8988T (cell line): ENCODE data around the gene ITPKB.
"Not testable (repeated sequence)": the region's sequence is repeated elsewhere in the genome, so short reads cannot be mapped to it uniquely, and the experiment has no call there.

ENCODE experiments used
- DNase-seq: peaks from one replicate; pipeline ENCODE4 v3.0.0; 2011

ITPKB gene

DNA sequence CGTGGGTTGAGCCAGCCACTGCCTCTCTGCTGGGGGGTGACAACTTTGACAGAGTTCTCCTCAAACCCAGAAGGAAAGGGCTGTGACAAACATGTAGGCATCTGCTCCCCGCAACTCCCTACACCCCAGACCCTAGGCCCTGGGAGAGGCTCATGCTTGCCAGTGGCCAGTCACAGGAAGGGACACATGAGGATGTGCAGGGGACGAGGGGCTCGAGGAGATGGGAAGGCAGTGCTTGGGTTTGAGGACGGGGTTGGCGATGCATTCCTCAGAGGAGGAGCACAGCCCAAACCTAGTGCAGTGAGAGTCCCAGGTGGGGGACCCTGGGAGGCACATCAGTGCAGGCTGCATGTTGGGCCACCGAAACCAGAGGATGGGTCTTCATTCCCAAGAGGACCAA, 128.4 kb downstream of the ITPKB start:
- DNase-seq: no peak

DNA sequence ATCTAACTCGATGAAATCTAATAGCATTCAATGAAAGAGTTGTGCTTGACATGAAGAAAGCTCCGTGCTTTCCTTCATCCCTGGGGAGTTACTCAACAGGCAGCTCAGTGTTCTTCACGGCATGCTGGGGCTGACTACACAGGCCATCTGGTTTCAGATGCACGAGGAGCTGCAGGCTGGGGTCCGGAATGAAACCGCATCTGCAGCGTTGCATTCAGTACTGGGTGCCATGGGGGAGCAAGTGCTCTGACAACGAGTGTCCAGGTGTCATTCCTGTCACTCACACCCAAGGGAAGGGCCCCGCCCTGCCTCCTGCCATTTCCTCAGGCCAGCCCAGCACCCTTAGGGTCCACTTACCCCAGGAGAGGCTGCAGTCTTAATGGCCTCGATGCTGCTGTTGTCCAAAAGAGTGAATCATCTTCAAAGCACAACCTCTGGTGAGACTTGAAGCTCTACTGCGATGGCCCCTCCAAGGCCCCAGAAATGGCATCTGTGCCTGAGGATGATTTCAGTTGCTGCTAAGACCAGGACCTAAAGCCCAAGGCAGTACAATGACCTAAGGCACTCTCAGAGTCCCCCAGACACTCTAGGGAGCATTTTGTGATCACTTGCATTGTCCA, 129.1 kb downstream of the ITPKB start:
- DNase-seq: no peak

DNA sequence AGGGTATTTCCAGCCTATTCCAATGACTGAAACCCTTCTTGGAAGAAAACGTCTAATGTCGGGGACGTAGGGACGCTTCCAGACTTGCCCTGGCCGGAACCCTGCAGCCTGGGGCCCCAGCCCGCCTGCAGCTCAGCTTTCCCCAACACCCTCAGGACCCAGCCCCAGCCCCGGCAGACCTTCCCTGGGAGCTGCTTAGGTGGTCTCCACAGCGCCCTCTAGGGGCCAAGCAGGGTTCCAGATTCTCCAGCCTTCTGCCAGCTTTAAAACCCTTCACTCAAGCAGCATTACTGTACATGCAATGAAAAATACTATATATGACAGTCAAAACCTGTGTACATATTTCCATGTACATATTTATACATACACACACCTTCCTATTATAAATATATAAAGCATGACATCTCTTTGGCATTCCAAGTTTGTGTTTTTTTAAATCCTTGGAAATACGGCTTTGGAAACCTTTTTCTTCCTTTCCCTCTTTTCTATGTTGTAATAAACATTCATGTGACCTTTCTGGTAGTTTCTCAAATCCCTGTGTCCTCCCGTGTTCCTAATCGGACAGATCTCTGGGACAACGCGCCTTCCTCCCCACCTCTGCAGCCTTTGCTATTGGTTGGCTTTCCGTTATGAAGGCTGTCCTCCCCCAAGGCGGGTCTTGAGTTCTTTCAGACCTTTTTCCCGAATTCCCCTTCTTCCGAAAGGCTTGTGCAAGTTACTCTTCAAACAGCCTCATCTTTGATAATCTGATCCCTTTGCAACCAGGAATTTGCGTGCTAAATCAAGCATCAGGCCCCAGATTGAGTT, 130.2 kb downstream of the ITPKB start:
- peak; percentile 87 for DNase-seq

DNA sequence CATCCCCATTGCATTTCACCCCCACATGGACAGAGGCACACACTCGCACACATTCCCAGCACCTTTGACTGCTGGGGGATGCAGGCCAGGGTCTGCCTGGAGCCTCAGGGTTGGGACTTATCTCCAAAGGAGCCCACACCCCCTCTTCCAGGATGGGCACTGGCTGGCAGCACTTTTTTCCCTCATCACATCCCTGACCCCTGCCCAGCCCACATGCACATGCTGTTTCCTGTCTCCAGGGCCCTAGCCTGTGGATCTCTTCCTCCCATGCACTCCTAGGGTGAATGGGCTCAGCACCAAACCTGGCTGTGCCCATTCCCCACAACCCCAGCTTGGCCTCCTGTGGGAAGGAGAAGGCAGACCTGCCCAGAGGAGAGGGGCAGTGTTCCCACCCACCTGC, 131.3 kb downstream of the ITPKB start:
- no peak for DNase-seq

DNA sequence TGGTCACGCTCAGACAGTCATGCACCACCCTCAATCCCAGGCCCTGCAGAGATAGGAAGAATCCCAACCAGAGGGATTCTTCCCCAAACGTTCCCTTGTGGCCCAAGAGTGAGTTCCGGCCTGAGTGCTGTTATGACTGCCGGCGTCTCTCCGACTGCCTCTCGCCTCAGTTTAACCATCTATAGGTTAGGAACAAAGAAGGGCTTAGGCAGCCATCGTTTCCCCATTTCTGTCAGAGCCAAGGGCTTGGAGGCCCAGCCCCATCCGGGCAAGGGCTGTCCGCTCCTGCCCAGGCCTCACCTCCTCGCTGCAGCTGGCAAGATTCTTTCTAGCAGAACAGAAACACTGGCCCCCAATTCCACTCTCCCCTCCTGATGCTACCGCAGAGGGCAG, 131.8 kb downstream of the ITPKB start:
- no peak for DNase-seq

DNA sequence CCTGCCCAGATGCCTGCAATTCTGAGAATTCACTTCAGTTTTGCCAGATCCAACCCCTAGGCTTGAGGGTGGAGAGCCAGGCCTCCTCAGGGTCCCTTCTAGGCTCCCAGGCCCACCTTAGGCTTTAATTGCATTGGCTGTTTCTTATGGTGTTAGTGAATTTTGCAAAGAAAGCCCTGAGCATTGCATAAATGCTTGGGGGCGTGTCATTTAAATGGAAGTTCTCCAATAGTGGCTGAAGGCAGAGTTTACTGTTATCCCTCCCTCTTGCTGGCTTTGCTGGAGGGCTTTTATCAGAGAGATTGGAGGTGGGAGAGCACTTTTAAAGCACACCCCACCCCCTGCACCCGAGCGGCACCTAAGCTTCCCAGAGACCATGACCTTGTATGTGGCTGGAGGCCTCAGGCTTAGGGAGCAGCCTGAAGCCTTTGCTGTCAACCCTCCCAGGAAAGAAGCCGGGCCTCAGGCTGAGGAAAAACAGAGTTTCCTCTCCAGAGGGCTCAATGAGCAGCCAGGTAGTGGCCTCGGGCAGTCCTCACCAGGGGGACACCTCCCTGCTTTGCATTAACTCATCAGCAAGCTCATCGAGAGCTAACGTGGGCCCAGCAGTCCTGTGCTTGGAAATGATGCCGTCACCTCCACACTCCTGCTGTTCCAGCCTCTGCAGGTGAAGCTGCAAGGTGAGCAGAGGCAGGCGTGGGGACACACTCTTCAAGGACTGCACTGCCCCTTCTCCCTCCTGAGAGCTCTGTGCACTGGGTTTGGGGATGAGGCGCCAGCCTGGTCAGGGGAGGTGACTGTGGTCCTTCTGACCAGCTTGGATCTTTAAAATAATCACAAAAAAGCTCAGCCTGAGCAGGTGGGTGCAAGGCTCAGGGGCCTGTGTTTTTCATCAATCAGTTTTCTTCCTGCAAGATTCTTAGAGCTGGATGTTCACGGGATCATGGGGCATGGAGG, 132.5 kb downstream of the ITPKB start:
- DNase-seq: no peak

DNA sequence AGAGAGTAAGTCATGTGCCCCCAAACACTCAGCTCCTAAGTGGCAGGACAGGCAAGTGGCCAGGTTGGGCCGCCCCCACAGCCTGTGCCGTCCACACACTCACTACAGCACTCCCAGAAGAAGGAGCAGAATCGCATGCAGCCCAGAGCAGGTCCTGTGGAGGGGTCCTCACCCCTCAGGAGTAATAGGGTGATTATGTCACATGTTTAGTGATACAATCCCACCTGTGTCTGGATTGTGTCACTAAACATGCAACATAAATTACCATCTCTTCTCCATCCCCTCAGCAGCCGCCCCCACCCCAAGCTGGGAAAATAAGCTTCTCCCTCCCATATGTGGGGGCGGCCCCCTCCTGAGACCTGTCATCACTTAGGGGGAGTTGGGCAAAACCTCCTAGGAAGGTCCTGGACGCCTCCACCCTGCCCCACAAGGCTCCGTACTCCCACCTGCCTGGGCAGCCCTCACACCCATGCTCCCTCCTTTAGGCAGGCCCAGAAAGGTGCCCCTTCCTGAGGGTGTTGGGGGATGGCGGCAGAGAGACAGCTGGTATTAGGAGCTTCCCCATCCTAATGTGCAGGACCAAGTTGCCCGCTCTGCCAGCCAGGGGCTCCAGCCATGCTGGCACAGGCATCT, 133.6 kb downstream of the ITPKB start:
- DNase-seq: no peak

DNA sequence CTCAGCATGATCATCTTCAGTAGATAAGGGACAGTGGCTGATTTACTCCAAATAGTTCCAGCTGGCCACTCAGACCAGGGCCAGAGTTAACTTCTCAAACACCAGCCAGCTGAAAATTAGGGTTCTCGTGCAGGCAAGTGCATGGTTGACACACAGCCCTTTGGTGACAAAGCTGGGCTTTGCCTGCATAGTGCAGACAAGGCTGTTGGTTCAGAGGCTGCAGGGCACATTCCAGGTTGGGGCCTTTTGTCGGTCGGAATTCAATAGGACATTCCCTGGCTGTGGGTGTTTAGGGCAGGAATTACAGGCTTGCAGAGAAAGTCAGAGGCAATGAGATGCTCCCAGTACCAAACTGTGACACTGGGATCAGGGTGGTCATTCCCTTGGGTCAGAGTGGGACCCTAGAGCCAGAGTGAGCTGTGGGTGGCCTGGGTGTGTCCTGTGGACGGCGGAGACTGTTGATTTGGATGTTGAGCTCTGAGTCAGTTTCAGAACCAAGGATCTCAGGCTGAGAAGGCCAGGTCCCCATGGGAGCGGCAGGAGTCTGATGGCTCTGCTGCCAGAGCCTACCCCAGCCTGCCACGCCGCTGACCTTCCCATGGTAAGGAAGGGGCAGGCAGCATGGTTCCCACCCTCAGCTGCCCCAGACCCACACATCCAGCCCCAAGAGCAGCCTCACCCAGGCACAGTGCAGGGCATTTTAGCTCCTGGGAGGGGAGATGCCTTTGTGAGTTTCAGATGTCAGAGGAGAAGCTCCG, 134.3 kb downstream of the ITPKB start:
- no peak for DNase-seq

DNA sequence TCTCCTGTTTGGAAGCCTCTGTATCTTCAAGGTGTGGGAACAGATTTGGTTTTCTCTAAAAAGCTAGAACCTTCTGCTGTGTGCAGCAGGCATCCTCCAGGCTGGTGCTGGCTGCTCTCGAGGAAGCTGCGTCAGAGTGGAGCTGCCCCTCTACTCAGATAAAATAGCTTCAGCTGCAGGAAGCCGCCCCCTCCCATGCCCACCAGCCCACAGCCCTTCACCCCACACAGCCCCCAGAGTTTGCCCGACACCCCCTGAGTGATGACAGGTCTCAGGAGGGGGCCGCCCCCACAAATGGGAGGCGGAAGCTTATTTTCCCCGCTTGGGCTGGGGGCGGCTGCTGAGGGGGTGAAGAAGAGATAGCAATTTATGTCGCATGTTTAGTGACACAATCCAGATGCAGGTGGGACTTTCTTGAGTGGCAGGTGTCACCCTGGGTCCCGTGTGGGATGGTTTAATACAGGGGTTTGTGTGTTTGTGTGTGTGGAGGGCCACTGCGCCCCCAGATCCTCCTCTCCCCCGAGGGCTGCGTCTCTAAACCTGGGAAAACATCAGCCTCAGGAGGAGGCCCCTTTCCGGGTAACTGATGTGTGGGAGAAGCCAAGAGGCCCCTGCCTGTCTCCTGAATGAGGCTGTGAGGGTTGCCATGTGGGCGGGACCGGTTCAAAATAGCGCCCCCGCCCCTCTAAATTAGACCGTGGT, 135.1 kb downstream of the ITPKB start:
- no peak for DNase-seq

DNA sequence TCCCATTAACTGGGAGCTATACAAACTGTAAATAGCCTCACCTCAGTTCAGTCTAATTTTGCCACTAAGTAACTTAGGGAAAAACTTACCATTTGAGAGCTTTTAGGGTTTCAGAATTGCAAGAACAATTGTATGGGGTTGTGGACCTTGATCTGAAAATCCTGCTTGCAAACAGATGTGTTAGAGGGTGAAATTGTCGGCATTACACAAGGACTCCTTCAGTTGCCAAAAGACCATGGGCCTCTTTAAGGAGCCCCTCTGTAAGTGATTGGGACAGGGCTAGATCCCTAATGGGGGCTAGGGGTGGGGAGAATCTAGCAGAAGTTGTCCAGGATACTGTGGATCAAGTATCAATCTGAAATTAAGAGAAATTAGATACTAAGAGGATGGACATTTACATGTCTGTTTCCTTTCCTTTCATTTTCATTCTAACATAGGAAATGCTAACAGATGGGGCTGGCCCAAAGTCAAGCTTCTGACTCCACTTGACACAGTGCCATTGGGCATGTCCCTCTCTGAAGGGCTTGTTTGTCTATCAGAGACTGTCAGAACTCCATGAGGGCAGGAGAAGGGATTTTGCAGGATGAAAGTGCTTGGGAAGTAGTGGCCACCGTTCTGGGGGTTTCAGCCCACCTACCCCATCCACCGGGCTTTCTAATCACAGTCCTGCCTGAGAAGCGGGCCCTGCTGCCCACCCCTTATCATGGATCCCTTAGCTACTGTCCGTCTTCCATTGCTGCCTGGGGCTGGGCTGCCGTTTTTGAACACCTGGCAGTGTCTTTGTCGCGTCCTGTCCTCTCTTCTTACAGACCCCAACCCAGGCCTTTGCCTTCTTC, 135.8 kb downstream of the ITPKB start:
- no peak for DNase-seq

DNA sequence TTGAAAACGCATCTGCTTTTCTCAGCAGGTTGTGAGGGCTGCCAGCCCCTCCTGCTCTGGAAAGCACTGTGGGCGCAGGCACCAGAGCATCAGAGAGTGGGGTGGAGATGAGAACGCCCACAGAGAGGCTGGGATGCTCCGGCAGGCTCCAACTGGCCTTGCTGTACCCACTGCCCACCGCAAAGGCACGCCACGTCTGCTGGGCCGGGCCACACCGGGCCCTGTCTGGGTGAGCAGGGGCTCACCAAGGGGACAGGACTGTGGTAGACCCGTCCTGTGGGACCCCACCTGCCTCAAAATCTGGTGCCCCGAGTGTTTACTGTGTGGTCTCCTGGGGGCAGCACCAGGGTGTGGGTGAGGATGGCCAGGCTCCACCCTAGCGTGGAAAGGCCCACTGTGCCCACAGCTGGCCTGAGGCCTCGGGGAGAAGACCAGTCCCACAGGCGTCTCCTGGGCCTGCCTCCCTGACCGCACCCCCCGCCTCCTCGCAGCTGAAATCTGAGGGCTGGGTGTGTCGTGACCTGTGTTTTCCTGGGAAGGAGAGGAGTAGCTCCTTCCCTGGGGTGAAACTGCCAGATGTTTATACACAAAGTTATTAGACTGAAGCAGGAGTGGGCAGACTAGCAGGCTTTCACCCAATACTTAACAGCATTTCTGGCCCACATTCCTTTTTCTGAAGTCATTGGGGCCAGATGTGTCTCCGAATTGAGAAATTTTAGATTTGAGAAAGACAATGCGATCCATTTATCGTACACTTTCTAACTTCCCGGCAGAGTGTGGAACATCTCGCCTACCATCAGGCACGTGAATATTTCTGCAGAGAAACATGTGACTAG, 136.7 kb downstream of the ITPKB start:
- no peak for DNase-seq

DNA sequence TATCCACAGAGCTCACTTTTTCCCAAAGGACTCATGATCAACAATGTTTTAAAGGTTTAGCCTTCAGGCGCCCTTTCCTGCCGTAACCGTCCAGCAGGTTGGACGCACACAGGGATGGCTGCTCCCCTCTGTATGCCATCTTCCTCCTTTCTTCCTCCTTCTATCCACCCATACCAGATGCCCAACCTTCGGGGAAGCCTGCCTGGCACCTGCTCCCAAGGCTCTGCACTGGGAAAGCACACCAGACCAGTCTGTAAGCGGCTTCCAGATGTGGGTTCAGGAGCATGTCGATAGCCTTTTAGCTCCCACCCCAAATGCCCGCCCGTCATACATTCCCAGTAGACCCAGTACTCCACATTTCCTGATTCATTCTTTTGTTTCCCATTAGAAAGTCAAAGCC, 137.6 kb downstream of the ITPKB start:
- no peak for DNase-seq

DNA sequence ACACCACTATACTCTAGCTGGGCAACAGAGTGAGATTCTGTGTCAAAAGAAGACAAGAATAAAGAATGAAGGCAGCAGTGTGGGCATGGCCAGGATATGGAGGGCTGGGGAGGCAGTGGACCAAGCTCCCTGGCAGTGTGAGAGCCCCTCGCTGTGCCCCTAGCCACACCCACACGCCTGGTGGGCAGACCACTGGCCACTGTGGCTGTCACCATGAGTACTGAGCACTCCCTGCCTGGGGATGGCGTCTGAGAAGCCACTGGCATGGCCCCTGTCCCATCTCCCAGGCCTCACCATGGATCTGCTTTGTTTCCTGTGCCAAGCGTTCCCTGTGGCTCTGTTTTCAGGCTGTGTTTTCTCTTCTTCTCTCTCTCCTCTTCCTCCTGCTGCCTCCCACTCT, 138.8 kb downstream of the ITPKB start:
- DNase-seq: no peak

DNA sequence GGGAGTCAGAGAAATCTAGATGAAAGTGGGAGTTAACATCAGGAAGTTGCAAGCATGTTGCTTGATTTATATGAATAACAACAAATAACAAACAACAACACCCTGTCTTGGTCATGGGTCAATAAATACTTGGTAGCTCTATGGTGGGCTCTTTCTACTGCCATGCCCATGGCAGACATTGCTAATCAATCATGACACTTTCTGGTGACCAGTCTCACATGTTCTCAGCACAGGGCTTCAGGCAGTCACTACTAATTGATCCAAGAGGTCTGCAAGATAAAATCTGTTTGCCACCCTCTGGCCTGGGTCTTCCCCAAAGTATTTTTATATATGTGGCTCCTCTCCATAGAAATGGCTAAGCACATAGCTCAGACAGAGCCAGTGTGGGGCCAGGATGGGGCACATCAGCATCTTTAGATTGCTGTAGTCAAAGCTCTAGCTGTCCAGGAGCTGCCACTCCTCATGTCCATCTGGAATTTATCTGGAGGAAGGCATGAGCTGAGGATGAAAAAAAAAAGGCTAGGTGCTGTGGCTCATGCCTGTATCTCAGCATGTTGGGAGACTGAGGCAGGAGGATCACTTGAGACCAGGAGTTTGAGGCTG, 139.3 kb downstream of the ITPKB start:
- DNase-seq: no peak

DNA sequence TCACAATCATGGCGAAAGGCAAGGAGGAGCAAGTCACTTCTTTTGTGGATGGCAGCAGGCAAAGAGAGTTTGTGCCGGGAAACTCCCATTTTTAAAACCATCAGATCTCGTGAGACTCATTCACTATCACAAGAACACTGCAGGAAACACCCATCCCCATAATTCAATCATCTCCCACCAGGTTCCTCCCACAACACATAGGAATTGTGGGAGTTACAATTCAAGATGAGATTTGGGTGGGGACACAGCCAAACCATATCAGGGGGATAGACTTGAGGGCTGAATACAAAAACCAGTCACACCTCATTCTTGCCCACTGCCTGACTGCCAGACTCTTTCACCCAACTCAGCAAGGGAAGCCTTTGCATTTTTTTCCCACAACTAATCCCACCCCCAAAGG, 140.1 kb downstream of the ITPKB start:
- not testable (repeated sequence) for DNase-seq

DNA sequence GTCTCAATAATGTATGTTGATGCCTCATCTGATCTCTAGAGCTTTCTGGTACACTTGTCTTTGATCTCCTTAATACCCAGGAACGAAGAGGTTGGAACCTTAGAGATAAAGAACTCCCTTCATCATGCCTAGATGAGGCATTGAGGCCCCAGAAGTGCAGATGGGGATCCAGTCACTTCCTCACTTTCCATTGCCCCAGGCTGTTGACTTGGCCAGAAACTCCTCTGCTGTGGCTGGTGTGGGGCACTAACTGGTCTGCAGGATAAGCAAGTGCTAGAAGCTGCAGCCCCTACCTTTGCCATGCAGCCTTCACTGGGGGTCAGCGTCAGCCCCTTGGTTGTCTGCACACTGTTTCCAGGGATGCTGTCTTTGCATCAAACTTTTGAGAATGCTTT, 140.6 kb downstream of the ITPKB start:
- DNase-seq: no peak

DNA sequence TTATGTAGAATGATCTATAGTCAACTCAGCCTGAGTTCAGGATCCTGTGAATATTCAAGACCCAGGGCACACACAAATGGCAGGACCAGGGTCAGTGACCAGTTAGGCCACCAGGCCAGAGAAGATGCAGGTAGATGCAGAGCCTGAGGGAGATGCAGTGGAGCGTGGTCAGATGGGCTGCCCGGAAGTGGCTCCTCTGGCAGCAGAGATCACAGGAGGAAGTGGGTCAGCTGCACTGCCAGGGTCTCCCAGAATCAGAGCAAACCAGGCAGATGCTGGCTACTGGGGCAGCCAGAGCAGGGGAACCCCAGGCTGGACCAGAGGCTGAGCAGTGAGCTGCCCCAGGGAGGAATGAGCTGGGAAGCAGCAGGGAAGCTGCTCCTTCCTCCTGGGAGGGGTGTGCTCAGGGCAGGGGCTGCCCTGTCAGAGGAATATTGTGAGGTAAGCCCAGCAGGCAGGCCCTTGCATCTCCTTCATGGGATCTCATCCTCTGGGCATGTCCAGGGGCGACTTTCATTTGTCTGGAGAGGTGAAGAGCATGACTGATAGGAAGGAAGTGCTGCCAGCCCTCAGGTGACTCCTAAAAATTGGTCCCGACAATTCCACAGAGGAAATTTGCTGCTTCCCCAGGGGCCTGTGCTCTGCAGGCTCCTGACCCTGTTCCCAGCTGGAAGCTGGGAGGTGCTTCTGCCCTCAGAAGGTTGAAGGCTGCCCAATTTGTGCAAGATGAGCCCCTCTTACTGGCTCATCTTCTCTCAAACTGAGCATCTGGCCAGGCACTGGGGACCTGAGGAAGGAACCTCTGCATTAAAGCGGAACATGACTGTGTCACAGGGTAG, 141.2 kb downstream of the ITPKB start:
- no peak for DNase-seq

DNA sequence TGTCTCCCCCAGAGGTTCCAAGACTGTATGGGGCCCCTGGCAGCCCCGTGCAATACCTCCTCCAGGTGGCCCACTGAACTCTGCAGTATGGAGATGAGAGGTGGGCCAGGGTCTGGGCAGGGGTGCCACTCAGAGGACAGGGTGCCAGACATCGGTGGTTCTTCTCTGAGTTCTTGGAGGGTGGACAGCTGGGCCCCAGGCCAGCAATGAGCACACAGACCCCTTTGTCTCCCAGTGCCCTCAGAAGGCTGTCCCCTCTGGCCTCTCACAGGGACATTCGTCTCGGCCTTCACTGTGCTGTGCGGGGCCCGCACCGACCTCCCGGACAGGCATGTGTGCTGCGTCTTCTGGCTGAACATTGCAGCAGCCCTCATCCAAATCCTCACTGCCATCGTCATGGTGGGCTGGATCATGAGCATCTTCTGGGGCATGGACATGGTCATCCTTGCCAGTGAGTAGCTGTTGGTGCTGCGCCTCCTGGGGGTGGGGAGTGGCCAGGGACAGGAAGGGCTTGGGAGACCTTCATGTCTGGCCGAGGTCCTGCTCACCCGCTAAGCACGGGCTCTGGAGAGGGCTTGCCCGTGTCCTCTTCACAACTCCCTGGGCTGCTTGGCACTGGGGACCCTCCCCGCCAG, 142.4 kb downstream of the ITPKB start:
- no peak for DNase-seq
